KMS-11 (cell line): Measurements from ENCODE around the gene GARIN5B.

ENCODE experiments used
- H2AFZ ChIP-seq: fragments of 200-600 bp; sonication (generic); 2 replicates; pipeline ENCODE4 v1.6.1; 2016; ENCODE audit warnings: antibody characterized with exemption, mixed run types, low read depth
- H3K27ac ChIP-seq: fragments of 200-600 bp; sonication (generic); 2 replicates; pipeline ENCODE4 v1.6.1; 2016; ENCODE audit warnings: mild to moderate bottlenecking, mixed run types
- H3K27me3 ChIP-seq: fragments of 200-600 bp; sonication (generic); 2 replicates; pipeline ENCODE4 v1.6.1; 2017; ENCODE audit warnings: mild to moderate bottlenecking, low read depth, mixed run types, moderate library complexity; ENCODE audit not compliant: insufficient read depth
- H3K36me3 ChIP-seq: fragments of 200-600 bp; sonication (generic); 2 replicates; pipeline ENCODE4 v1.6.1; 2017; ENCODE audit warnings: mild to moderate bottlenecking, mixed run types; ENCODE audit not compliant: insufficient read depth
- H3K4me1 ChIP-seq: fragments of 200-600 bp; sonication (generic); 2 replicates; pipeline ENCODE4 v1.6.1; 2016; ENCODE audit warnings: mild to moderate bottlenecking, low read depth, mixed run types; ENCODE audit not compliant: poor library complexity, severe bottlenecking
- H3K4me2 ChIP-seq: fragments of 200-600 bp; sonication (generic); 2 replicates; pipeline ENCODE4 v1.7.0; 2016; ENCODE audit warnings: mild to moderate bottlenecking, mixed run types
- H3K4me3 ChIP-seq: fragments of 200-600 bp; sonication (generic); IDR thresholded peaks from 2 replicates; pipeline ENCODE4 v1.6.1; 2017; ENCODE audit warnings: low read depth, low read length, mixed read lengths; ENCODE audit not compliant: insufficient read depth
- H3K79me2 ChIP-seq: fragments of 200-600 bp; sonication (generic); 2 replicates; pipeline ENCODE4 v1.6.1; 2016; ENCODE audit warnings: low read depth, mixed run types; ENCODE audit not compliant: insufficient read depth
- H3K9ac ChIP-seq: fragments of 200-600 bp; sonication (generic); 2 replicates; pipeline ENCODE4 v1.6.1; 2016; ENCODE audit warnings: mild to moderate bottlenecking, mixed run types
- H4K20me1 ChIP-seq: fragments of 200-600 bp; sonication (generic); 2 replicates; pipeline ENCODE4 v1.6.1; 2016; ENCODE audit warnings: mild to moderate bottlenecking, mixed run types; ENCODE audit not compliant: insufficient read depth
- TF ChIP-seq, protein P1 (sequence below): fragments of 200-600 bp; sonication (generic); conservative IDR thresholded peaks from 2 replicates; pipeline ENCODE4 v1.6.1; 2017; ENCODE audit warnings: low read depth, mild to moderate bottlenecking, antibody characterized with exemption, low read length, moderate library complexity, mixed read lengths

GARIN5B gene

DNA sequence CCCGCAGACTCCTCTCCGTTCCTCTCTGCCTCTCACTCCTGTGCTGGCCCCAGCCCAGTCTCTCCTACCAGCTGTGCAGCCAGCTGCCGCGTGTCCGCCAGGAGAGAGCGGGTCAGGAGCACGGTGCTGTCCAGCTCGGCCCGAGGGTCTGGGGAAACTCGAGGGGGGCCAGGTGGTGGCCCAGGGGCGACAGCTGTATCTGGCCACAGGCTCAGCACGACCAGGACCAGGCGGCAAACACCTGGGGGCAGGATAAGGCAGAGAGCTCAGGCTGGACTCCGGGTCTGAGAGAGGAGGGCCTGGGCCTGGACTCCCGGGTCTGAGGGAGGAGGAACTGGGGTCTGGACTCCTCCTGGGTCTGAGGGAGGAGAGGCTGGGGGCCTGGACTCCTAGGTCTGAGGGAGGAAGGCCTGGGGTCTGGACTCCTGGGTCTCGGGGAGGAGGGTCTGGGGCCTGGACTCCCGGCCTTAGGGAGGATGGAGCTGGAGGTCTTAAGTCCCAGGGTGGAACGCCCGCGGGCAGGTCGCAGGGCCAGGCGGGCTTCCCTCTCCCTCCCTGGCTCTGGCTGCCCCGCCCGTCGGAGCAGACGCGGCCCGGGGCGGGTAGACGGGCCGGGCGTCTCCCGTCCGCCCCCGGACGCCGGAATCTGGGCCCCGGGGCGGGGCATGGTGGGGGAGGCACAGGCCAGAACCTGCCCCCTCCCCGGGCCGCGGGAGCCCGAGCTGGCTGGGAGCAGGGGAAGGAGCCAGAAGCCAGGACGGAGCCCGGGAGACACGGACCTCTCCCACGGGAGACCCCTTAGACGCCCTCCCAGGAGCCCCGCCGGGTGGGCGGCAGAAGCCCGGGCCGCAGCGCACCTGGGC, 5.9 kb upstream of the GARIN5B start:
- Histone ChIP-seq H3K79me2 (no peaks in the 10 kb centered on the region), H3K9ac (no peak overlapping the region), H2AFZ (no peak overlapping the region), H3K4me2 (no peak overlapping the region), H3K4me3 (no peak overlapping the region), H3K27me3 (peaks cover 71% of the 10 kb centered on the region), H3K27ac (no peak overlapping the region), H4K20me1 (no peaks in the 10 kb centered on the region), H3K4me1 (no peaks in the 10 kb centered on the region), H3K36me3 (no peaks in the 10 kb centered on the region)
- TF ChIP-seq, protein P1, sequence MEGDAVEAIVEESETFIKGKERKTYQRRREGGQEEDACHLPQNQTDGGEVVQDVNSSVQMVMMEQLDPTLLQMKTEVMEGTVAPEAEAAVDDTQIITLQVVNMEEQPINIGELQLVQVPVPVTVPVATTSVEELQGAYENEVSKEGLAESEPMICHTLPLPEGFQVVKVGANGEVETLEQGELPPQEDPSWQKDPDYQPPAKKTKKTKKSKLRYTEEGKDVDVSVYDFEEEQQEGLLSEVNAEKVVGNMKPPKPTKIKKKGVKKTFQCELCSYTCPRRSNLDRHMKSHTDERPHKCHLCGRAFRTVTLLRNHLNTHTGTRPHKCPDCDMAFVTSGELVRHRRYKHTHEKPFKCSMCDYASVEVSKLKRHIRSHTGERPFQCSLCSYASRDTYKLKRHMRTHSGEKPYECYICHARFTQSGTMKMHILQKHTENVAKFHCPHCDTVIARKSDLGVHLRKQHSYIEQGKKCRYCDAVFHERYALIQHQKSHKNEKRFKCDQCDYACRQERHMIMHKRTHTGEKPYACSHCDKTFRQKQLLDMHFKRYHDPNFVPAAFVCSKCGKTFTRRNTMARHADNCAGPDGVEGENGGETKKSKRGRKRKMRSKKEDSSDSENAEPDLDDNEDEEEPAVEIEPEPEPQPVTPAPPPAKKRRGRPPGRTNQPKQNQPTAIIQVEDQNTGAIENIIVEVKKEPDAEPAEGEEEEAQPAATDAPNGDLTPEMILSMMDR, result no peak

DNA sequence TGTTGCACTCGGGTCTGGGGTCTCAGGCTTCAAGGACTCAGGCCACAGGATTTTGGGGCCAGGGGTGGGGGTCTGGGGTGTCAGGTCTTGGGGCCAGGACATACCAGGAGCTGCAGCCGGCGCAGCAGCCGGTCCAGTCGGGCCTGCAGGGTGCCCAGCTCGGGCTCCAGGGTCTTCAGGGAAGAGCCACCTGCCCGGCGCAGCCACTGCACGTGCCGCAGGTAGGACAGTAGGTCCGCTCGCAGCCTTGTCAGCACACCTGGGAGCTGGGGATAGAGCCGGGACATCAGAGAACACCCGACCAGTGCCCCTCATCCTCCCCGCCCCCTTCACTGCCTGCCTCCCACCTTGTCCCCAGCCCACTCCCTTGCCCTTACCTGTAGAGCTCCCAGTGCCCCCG, 5.0 kb upstream of the GARIN5B start:
- Histone ChIP-seq H3K4me3 (no peak overlapping the region), H3K79me2 (no peaks in the 10 kb centered on the region), H3K9ac (no peak overlapping the region), H4K20me1 (no peaks in the 10 kb centered on the region), H3K4me2 (no peak overlapping the region), H3K4me1 (no peaks in the 10 kb centered on the region), H3K27ac (no peak overlapping the region), H2AFZ (no peak overlapping the region), H3K27me3 (peaks cover 68% of the 10 kb centered on the region), H3K36me3 (no peaks in the 10 kb centered on the region)
- TF ChIP-seq, protein P1, result no peak

DNA sequence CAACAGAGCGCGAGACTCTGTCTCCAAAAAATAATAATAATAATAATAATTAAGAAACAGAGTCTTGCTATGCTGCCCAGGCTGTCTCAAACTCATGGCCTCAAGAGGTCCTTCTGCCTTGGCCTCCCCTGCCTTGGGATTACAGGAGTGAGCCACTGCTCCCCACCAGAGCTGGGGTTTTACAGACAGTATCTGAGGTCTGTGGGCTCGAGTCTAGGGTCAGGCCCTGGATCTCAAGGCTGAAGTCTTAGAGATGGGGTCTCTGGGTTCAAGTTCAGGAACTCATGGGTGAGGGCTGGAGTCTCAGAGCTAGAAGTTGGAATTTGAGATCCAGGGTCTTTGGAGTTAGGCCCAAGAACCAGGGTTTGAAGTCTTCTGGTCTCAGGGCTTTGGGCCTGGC, 3.7 kb upstream of the GARIN5B start:
- Histone ChIP-seq H3K4me1 (no peaks in the 10 kb centered on the region), H4K20me1 (no peaks in the 10 kb centered on the region), H3K4me2 (no peak overlapping the region), H2AFZ (no peak overlapping the region), H3K36me3 (no peaks in the 10 kb centered on the region), H3K4me3 (no peak overlapping the region), H3K27ac (no peak overlapping the region), H3K79me2 (no peaks in the 10 kb centered on the region), H3K27me3 (peaks cover 68% of the 10 kb centered on the region), H3K9ac (no peak overlapping the region)
- TF ChIP-seq, protein P1, result no peak

DNA sequence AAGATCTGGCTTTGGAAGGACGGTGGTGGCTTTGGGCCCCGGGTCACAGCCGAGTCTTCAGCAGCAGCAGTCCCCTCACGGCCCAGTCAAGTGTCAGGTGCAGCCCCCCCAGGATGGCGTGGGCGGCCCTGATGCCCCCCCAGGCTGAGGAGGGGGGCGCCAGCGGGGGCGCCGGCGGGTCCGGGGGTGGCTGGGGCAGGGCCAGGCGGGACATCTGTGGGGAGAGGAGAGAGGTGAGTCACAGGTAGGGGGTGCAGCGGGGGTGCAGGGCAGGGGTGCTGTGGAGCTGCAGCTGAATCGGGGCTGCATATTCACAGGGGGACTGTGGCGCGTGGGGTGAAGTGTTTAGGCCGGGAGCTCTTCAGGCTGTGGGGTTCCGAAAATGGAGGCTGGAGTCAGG, 2.9 kb upstream of the GARIN5B start:
- Histone ChIP-seq H3K4me3 (no peak overlapping the region), H3K4me2 (no peak overlapping the region), H3K9ac (no peak overlapping the region), H2AFZ (no peak overlapping the region), H3K27ac (no peak overlapping the region), H4K20me1 (no peaks in the 10 kb centered on the region), H3K36me3 (no peaks in the 10 kb centered on the region), H3K4me1 (no peaks in the 10 kb centered on the region), H3K79me2 (no peaks in the 10 kb centered on the region), H3K27me3 (peaks cover 60% of the 10 kb centered on the region)
- TF ChIP-seq, protein P1, result no peak
